Measurements from ENCODE around the gene DUSP22. TPM values are rescaled to one million over a fixed set of nuclear protein-coding genes. Genes with fewer than 3 reads are reported as not detected.

The DUSP22 gene
- total and polyA plus RNA-seq, 7 donors: 31.6 to 58.0 (median 49.7) TPM

- WGBS, 3 donors: 55 to 60% (median 56%) methylated on average over 11 of the region's 11 CpGs
- Histone ChIP-seq H3K27ac (no peak overlapping the region), H3K4me1 (no peaks in the 10 kb centered on the region), H3K27me3 (ENCODE audit: insufficient read depth in 3 of 3, low read length in 2 of 3) (peaks cover 0 to 13% (median 0%) of the 10 kb centered on the region in 3 donors), H3K4me3 (no peak overlapping the region), H3K36me3 (ENCODE audit: insufficient read depth in 1 of 2, low read depth in 1 of 2) (no peaks in the 10 kb centered on the region), H3K9me3 (peaks cover 8% of the 10 kb centered on the region)
- peak in 2 of 4 donors; percentile 18 to 29 for ATAC-seq
- DNase-seq: no peak
- intact Hi-C loops (cut with DNase I): no loop called here
- TF ChIP-seq CTCF (IDR thresholded peaks at IDR 0.05): no peak
Observed at GRCh38 chr6:364609-365540, 72.6 kb downstream of the DUSP22 start.

GRCh38 chr6:365835-366234 lies 73.5 kb downstream of the DUSP22 start:
- no peak for DNase-seq
- H3K27me3 ChIP-seq (ENCODE audit: insufficient read depth in 3 of 3, low read length in 2 of 3): peaks cover 0 to 22% (median 1%) of the 10 kb centered on the region in 3 donors
- no peaks in the 10 kb centered on the region for H3K36me3 ChIP-seq (ENCODE audit: insufficient read depth in 1 of 2, low read depth in 1 of 2)
- no peak overlapping the region for H3K4me3 ChIP-seq
- no peak overlapping the region for H3K27ac ChIP-seq
- ATAC-seq: no peak
- H3K9me3 ChIP-seq: peaks cover 8% of the 10 kb centered on the region
- H3K4me1 ChIP-seq: no peaks in the 10 kb centered on the region
- no peak for TF ChIP-seq CTCF (IDR thresholded peaks at IDR 0.05)
- intact Hi-C loops (cut with DNase I): no loop called here
- WGBS, 3 donors: 64 to 69% (median 69%) methylated on average over 6 of the region's 6 CpGs

GRCh38 chr6:366389-367297 lies 74.4 kb downstream of the DUSP22 start:
- no peaks in the 10 kb centered on the region for H3K4me1 ChIP-seq
- intact Hi-C loops (cut with DNase I): no loop called here
- H3K27ac ChIP-seq: no peak overlapping the region
- H3K36me3 ChIP-seq (ENCODE audit: insufficient read depth in 1 of 2, low read depth in 1 of 2): no peaks in the 10 kb centered on the region
- ATAC-seq (peak in 2 of 4 donors; percentile 16 to 38), DNase-seq (no peak)
- no peak for TF ChIP-seq CTCF (IDR thresholded peaks at IDR 0.05)
- peaks cover 0 to 22% (median 1%) of the 10 kb centered on the region in 3 donors for H3K27me3 ChIP-seq (ENCODE audit: insufficient read depth in 3 of 3, low read length in 2 of 3)
- H3K4me3 ChIP-seq: no peak overlapping the region
- 46 to 50% (median 48%) methylated on average over 19 of the region's 19 CpGs for WGBS, 3 donors
- peaks cover 8% of the 10 kb centered on the region for H3K9me3 ChIP-seq

GRCh38 chr6:367298-367794 lies 75.1 kb downstream of the DUSP22 start:
- no peak for DNase-seq
- no peak for TF ChIP-seq CTCF (IDR thresholded peaks at IDR 0.05)
- intact Hi-C loops (cut with DNase I): no loop called here
- Histone ChIP-seq H3K27me3 (ENCODE audit: insufficient read depth in 3 of 3, low read length in 2 of 3) (peaks cover 0 to 23% (median 1%) of the 10 kb centered on the region in 3 donors), H3K36me3 (ENCODE audit: insufficient read depth in 1 of 2, low read depth in 1 of 2) (no peaks in the 10 kb centered on the region), H3K9me3 (peaks cover 8% of the 10 kb centered on the region), H3K4me1 (no peaks in the 10 kb centered on the region), H3K4me3 (no peak overlapping the region), H3K27ac (no peak overlapping the region)
- 80 to 85% (median 82%) methylated on average over 8 of the region's 8 CpGs for WGBS, 3 donors
- peak in 1 of 4 donors; percentile 12 for ATAC-seq

Data from psoas muscle (tissue), 8 donors.